Measurements from ENCODE around the gene GAS7. TPM values are rescaled to one million over a fixed set of nuclear protein-coding genes. Genes with fewer than 3 reads are reported as not detected.
"Not testable (repeated sequence)": the region's sequence is repeated elsewhere in the genome, so short reads cannot be mapped to it uniquely, and the experiment has no call there.

The GAS7 gene
- total RNA-seq, 1 donor from 2014 or later: 78.0 TPM

- intact Hi-C loops (cut with DNase I): no loop called here
- H3K4me1 ChIP-seq: no peaks in the 10 kb centered on the region
- no peaks in the 10 kb centered on the region for H3K36me3 ChIP-seq
- H3K27ac ChIP-seq: no peak overlapping the region
- H3K9me3 ChIP-seq: no peaks in the 10 kb centered on the region
- no peak for TF ChIP-seq CTCF (IDR thresholded peaks at IDR 0.05)
- no peaks in the 10 kb centered on the region for H3K27me3 ChIP-seq
- DNase-seq (ENCODE audit: low spot score in 2 of 2): no peak
- H3K4me3 ChIP-seq: no peak overlapping the region
These were observed 272.1 kb downstream of the GAS7 start for GRCh38 chr17:9926150-9926804.

DNA sequence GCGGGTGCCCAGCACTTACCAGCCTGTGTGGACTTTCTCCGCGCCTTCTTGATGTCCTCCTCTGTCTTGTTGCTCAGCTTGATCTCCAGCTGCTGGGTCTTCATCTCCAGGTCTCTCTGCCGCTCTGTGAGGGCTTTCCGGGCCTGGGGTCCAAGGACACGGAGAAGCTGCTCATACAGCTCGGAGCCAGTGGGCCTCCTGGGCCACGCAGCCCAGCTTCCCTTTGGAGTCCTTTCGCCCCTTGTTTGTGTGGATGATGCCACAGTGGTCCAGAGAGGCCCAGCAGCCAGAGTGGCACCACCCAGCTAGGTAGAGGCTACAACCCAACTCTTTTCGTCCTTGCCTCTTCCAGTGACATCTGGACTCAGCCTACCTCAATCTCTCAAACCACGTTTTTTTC, 272.9 kb downstream of the GAS7 start:
- no peak for TF ChIP-seq CTCF (IDR thresholded peaks at IDR 0.05)
- no peak overlapping the region for H3K27ac ChIP-seq
- no peaks in the 10 kb centered on the region for H3K36me3 ChIP-seq
- intact Hi-C loops (cut with DNase I): no loop called here
- no peaks in the 10 kb centered on the region for H3K27me3 ChIP-seq
- H3K4me3 ChIP-seq: no peak overlapping the region
- H3K4me1 ChIP-seq: no peaks in the 10 kb centered on the region
- H3K9me3 ChIP-seq: no peaks in the 10 kb centered on the region
- no peak for DNase-seq (ENCODE audit: low spot score in 2 of 2)

DNA sequence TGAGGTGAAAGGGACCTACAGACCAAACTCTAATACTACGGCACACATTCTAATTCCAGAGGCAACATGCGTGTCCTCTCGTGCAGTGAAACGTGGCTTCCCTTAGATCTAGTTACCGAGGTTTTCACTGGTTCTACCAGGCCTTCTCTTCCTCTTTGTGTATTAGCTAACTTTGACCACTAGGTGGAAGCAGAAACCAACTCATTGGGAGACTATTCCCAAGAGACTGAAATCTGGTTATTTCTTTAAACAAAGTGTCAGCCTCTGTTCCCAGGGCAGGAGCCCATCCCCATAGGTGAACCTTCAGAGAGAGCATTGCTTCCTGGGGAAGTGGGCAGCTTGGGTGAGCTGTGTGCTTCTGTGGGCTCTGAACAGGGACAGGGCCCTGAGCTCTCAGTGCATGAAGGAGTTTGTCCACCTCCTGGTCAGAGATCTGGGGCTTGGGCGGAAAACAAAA, 273.6 kb downstream of the GAS7 start:
- TF ChIP-seq CTCF (IDR thresholded peaks at IDR 0.05): peak; percentile 76 to 86 (median 81)

GRCh38 chr17:9922012-9922848, 276.2 kb downstream of the GAS7 start:
- no peak for TF ChIP-seq CTCF (IDR thresholded peaks at IDR 0.05)
- Histone ChIP-seq H3K27ac (no peak overlapping the region), H3K4me1 (no peaks in the 10 kb centered on the region), H3K4me3 (no peak overlapping the region), H3K27me3 (no peaks in the 10 kb centered on the region), H3K9me3 (no peaks in the 10 kb centered on the region), H3K36me3 (no peaks in the 10 kb centered on the region)
- DNase-seq (ENCODE audit: low spot score in 2 of 2): no peak
- intact Hi-C loops (cut with DNase I): no loop called here

More for the DNA sequence above, 273.6 kb downstream of the GAS7 start:
- intact Hi-C loops (cut with DNase I): loop anchor here (1.0 kb wide), 1 partner anchor 694 kb away; no protein-coding TSS in a partner anchor
- Histone ChIP-seq H3K27ac (no peak overlapping the region), H3K9me3 (no peaks in the 10 kb centered on the region), H3K4me1 (no peaks in the 10 kb centered on the region), H3K4me3 (no peak overlapping the region), H3K36me3 (no peaks in the 10 kb centered on the region), H3K27me3 (no peaks in the 10 kb centered on the region)
- DNase-seq (ENCODE audit: low spot score in 2 of 2): no peak

GRCh38 chr17:9921216-9921615, 277.2 kb downstream of the GAS7 start:
- H3K27ac ChIP-seq; H3K4me3 ChIP-seq; intact Hi-C loops (cut with DNase I); H3K4me1 ChIP-seq; DNase-seq (ENCODE audit: low spot score in 2 of 2); H3K9me3 ChIP-seq; H3K36me3 ChIP-seq; H3K27me3 ChIP-seq: not testable (repeated sequence)

GRCh38 chr17:9918804-9919352, 279.5 kb downstream of the GAS7 start:
- no peak overlapping the region for H3K4me3 ChIP-seq
- no peaks in the 10 kb centered on the region for H3K9me3 ChIP-seq
- no peak overlapping the region for H3K27ac ChIP-seq
- no peak for DNase-seq (ENCODE audit: low spot score in 2 of 2)
- intact Hi-C loops (cut with DNase I): no loop called here
- TF ChIP-seq CTCF (IDR thresholded peaks at IDR 0.05): no peak
- H3K36me3 ChIP-seq: no peaks in the 10 kb centered on the region
- no peaks in the 10 kb centered on the region for H3K27me3 ChIP-seq
- no peaks in the 10 kb centered on the region for H3K4me1 ChIP-seq

Data from ascending aorta (tissue), 2 donors.